Stimulated activated CD8-positive, alpha-beta memory T cell treated with anti-CD3 and anti-CD28 coated beads, Interleukin-7, amount 100 ng/mL, for 48 hours (primary cell): ENCODE measurements around the gene SLC6A16.
"Not testable (repeated sequence)": the region's sequence is repeated elsewhere in the genome, so short reads cannot be mapped to it uniquely, and the experiment has no call there.

Experiments
- DNase-seq, 2 donors: peaks; one replicate each; pipeline ENCODE4 v3.0.0-alpha.2; 2020; ENCODE audit warnings: low read depth in 1 of 2; ENCODE audit errors: extremely low read depth in 1 of 2

The SLC6A16 gene

DNA sequence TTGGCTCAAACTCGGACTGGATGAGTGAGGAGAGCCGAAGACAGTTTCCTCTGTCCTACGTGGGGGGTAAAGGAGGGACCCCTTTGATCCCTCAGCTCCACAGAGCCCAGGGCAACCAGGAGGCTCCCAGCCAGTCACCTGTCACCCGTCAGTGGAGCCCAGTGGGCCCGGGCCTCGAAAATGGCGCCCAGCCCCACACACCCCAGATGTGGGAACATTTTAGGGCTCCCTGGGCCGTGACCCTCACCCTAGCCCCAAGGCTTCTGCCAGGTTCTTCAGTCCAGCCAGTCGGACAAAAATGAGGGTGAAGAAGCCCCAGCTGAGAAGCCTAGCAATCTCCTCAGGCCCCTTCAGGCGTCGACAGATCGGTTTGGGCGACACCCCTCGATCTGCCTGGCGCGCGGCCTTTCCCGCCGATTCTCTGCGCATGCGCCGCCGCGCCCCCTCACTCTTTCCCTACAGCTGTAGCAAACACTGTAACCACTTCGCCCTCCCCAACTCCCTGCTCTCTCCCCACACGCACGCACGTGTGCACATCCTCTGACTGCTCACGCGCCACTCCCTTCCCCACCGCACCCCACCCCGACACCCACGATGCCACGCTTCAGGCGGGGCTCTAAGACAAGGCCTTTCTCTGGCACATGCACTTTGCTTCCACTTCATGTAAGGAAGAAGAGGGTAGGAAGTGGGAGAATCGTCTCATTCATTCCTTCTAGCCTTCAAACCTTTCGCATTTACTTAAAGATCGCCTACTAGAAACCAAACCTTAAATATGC, at the start of gene SLC6A16:
SLC6A16 (minus strand) TSS at position 391 of the 776 bp plus-strand sequence. CDS start 13,844 bp downstream, outside the sequence.
- no peak for DNase-seq

DNA sequence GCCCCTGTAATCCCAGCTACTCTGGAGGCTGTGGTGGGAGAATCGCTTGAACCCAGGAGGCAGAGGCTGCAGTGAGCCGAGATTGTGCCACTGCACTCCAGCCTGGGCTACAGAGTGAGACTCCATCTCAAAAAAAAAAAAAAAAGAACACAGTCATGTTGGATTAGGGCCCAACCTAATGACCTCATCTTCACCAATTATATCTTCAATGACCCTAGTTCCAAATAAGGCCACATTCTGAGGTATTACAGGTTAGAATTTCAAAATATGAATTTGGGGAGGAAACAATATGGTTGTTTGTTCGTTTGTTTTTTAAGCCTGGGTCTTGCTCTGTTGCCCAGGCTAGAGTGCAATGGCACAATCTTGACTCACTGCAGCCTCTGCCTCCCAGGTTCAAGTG, 48.2 kb upstream of the SLC6A16 start:
- not testable (repeated sequence) for DNase-seq

DNA sequence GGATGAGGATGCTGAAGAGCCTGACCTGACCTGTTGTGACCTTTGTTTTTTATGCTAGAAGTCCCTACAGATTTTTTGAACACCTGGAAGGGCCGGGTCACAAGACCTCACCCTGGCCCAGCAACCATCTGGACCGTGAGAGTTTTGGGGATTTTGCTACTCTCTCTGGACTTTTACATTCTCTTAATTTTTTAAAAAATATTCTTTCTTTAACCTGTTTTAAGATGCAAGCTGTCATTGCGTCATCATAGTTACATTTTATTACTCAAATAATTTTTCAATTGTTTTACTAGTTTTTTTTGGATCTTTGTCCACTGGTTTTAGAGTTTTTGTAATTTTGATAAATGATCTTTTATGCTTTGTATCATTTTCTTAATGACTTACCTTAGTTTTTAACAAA, 46.2 kb upstream of the SLC6A16 start:
- no peak for DNase-seq

DNA sequence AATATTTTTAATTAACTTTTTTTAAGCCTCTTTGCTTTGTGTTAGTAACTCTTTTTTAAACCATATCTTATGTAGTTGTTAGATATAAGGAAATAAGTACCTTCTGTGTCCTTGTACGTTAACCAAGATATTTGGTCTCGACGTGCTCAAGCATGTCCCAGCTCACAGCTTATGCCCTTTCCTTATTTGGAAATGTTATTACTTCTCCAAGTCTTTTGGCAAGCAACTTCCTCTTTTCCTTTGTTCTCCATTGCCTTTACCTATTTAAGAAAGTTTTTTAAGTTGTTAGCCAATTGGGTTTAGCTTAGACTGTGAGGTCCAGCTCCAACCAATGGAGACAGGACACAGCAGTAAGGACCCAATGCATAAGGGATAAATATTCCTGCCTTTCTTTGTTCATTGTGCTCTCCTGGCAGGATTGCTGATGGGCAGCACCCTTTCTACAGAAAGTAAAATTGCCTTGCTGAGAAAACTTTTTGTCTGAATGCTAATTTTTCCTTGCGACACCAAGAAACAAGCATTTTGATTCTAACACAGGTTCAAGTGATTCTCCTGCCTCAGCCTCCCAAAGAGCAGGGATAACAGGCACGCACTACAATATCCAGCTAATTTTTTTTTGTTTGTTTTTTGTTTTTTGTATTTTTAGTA, 43.8 kb upstream of the SLC6A16 start:
- DNase-seq: no peak

DNA sequence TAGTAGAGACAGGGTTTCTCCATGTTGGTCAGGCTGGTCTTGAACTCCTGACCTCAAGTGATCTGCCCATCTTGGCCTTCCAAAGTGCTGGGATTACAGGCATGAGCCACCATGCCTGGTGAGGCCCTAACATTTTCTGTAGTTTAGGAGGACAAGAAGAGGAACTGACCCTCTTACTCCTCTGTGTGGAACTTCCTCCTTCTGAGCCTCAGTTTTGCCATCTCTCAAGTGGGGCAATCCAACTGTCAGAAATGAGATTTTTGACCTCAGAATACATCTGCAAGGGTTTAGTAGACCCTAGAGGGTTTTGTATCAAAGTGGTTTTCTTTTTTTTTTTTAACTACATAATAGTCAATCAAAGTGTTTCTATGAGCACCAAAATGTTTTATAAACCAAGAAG, 41.1 kb upstream of the SLC6A16 start:
- no peak for DNase-seq

DNA sequence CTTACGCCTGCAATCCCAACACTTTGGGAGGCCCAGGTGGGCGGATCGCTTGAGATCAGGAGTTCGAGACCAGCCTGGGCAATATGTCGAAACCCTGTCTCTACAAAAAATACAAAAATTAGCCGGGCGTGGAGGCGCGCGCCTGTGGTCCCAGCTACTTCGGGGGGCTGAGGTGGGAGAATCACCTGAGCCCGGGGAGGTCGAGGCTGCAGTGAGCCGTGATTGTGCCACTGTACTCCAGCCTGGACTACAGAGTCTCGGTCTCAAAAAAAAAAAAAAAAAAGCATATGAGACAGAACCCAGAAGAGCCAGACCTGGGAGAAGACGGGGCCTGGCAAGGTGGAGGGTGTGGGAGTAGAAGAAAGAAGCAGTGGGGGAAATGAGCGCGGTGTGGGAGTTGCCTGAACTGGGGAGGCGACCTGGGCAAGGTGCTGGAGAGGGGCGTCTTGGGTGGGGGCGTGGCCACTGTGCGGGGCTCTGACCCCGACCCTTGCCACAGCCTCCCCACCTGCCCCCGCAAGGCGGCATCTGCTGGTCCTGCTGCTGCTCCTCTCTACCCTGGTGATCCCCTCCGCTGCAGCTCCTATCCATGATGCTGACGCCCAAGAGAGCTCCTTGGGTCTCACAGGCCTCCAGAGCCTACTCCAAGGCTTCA, 39.2 kb upstream of the SLC6A16 start:
- no peak for DNase-seq

DNA sequence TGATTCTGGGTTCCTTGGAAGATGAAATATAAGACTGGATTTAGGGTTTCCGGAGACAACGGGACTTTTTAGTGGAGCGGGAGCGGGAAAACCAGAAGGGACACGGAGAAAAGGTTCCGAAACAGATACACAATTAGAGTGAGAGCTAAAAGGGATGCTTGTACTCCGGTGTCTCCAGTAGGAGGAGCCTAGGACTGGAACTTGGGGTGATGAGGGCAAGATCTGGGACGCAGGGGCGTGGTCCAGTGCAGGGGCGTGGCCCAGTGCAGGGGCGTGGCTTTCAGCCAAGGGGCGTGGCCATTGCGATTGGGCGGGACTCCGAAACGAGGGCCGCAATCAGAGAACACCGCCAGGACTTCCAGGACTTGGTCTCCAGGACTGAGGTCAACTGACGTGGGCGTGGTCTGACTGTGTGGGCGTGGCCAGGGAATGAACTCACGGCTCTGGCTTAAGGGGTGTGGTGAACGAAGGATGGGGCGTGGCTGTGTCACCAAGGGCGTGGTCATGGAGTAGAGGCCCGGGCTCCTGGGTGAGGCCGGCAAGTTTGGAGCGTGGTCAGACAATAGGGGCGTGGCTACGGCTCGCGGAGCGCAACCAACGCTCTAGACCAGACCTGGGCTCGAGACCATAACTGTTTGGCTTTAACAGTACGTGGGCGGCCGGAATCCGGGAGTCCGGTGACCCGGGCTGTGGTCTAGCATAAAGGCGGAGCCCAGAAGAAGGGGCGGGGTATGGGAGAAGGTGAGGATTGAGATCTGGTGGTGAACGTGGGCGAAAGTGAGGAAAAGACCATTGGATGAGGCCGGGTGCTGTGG, 38.5 kb upstream of the SLC6A16 start, which contains the start of gene DKKL1:
DKKL1 (plus strand) TSS at position 610 of the 815 bp plus-strand sequence; CDS start at position 732, 122 bp downstream.
- peak; percentile 66 to 85 for DNase-seq

DNA sequence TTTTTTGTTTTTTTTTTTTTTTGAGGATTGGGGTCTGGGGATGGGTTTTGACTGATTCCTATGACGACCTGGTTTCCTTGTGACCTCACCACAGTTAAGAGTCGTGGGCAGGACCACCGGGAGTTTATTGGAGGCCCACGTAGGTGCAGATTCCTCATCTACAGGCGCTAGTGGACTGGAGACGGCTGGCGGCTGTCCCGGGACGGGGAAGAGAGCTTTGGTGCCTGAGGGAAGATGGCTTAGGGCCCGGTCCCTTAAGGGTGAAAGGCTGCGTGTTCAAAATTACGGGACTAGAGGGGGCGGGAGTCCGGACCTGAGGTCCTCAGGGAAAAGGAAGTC, 37.9 kb upstream of the SLC6A16 start:
- no peak for DNase-seq

DNA sequence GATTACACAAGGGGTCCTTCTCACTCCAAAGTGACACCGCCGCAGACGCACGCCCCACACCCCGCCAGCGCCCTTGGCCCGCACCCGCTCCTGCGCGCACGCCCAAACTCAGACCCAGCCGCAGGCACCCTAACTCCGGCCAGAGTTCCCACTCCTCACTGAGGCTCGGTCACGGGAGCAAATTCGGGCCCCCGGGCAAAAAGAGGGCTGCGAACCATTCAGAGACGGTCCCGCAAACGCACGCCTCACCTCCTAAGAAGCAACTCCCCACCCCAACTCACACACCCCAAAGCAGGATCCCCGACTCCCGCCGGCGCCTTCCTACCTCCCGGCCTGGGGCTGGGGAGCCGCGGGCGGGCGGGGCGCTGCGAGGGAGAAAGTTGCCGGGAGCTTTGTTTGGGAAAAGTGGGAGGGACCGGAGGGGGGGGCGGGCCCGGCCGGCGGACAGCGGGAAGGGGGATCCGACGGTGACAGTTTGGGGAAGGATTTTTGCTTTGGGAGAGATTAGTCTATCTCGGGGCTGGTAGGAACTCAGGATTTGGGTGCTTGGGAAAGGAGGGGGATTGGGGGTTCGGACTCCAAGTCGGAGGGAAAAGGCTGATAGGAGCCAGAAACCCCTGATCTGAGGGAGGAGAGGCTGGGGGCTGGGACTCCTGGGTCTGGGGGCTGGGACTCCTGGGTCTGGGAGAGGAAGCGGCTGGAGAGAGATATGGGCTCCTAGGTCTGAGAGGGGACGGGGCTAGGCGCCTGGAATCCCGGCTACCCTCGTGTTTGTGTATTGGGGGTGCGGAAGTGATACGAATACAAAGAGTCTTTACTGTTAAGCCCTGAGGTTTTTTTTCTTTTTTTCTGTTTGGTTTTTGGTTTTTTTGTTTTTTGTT, 37.3 kb upstream of the SLC6A16 start, which contains the start of gene TEAD2:
TEAD2 (minus strand) TSS at position 369 of the 881 bp plus-strand sequence. CDS start 2,341 bp downstream, outside the sequence.
- DNase-seq: no peak

DNA sequence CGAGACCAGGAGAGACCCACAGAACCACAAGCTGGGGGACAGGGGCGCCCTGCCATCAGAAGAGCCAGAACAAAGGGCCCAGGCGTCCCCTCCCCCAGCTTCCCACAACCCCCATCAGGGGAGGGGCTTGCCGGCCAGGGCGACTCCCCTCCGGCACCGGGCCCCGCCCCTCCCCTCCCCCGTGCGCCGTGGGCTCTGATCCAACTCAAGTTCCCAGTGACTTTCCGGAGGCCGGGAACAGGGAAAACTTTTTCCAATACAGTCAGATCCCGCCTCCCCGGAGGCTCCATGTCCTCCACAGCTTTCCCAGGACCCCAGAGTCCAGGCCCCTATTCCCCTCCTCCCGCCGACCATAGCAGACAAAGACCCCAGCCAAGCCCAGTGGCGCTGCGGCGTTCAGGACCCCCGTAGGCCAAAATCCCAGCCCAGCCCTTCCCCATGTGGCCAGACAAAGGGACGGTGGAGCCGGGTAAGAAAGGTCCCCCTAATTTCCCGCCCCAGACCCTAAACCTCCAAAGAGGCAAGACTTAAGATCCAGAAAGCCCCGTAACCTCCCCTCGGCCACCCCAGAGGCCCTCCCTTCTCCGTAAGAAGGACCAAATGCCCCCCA, 36.6 kb upstream of the SLC6A16 start:
- DNase-seq: no peak

DNA sequence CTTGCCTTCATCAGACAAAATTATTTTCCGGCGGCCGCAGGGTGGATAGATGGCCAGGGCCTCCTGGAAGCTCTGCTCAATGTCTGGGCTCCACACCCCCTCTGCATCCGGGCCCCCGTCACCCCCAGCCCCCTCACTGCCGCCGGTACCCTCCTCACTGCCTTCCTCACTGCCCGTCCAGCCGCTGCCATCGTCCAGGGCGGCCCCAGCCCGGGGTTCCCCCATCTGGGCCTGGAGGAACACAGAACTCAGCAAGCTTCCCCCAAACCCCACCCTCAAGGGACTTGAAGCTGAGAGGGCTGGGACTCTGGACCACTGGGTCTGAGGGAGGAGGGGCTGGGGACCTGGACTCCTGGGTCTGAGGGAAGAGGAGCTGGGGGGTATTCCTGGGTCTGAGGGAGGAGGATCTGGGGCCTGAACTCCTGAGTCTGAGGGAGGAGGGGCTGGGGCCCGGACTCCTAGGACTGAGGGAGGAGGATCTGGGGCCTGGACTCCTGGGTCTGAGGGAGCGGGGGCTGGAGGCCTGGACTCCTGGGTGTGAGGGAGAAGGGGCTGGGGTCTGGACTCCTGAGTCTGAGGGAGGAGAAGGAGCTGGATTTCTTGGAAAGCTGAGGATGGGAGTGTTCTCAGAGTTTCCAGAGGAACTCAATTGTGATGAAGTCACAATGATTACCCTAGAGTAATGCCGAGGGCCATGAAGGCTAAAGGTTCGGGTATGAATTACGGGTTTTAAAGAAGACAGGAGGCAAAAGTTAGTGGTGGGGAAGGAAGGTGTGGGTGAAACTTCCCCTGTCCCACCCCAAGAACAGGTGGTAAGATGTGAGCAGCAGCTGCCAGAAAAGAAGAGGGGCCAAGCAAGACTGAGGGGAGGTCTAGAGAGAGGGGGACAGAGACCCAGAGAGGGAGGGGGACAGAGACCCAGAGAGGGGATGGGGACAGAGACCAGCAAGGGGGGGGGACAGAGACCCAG, 35.1 kb upstream of the SLC6A16 start:
- DNase-seq: no peak

DNA sequence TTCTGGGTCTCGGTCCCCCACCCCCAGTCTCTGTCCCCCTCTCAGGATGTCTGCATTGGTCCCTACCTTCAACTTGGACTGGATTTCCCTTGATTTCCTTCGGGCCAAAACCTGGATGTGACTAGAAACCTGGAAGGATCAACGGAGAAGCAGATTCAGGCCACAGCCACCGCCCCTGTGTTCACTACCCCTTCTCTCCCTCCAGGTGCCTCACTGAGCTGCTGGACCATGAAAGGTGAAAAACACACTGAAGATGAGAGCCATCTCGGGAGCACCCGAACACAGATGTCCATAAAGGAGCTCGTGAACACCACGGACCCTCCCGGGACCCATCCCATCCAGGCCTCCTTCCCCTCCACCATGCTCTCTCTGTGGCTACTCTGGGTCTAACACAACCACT, 32.2 kb upstream of the SLC6A16 start:
- no peak for DNase-seq

DNA sequence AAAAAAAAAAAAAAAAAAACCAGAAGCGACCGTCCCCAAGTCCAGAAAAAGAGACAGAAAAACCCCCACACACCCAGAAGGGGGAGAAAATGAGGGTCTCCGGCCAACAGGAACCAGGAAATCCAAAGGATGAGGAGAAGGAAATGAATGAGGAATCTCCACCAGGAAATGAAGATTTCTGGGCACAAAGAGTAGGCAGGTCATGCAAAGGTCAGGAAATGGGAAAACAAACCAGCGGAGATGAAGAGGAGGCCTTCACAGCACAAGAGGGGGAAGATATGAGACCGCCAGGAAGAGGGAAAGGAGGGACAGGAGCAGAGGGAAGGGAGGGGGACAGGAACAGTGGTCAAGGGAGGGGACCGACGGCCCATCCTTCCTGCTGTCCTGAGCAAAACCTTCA, 31.4 kb upstream of the SLC6A16 start:
- DNase-seq: no peak

DNA sequence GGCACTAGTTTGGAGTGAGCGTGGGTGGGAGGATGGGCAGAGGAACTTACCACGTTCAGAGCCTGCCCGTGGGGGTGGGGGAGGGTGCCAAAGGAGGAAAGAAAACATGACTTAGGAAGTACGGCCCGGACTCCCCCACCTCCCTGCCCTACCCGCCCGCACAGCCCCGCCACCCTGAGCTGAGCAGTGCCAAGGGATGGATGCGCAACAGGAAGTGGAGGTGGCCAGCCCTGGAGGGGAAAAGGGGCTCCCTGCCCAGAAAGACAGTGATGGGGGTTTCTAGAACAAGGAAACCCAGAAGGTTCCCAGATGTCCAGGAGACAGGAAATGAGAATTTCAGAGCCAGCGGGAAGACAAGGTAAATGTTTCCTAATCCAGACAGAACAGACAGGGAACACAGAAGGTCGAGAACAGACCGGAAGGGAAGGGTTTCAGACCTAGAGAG, 30.9 kb upstream of the SLC6A16 start:
- DNase-seq: no peak

DNA sequence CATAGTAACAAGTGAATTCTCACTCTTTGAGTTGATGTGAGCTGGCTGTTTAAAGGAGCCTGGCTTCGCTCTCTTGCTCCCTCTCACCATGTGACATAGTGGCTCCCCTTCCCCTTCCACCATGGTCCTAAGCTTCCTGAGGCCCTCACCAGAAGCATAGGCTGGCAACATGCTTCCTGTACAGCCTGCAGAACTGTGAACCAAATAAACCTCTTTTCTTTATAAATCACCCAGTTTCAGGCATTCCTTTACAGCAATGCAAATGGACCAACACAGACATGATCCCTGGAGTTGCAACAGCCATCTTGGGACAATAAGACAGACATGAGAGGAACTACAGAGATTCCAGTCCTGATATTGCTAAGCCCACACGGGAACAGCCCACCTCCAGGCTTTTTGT, 24.6 kb upstream of the SLC6A16 start:
- no peak for DNase-seq

DNA sequence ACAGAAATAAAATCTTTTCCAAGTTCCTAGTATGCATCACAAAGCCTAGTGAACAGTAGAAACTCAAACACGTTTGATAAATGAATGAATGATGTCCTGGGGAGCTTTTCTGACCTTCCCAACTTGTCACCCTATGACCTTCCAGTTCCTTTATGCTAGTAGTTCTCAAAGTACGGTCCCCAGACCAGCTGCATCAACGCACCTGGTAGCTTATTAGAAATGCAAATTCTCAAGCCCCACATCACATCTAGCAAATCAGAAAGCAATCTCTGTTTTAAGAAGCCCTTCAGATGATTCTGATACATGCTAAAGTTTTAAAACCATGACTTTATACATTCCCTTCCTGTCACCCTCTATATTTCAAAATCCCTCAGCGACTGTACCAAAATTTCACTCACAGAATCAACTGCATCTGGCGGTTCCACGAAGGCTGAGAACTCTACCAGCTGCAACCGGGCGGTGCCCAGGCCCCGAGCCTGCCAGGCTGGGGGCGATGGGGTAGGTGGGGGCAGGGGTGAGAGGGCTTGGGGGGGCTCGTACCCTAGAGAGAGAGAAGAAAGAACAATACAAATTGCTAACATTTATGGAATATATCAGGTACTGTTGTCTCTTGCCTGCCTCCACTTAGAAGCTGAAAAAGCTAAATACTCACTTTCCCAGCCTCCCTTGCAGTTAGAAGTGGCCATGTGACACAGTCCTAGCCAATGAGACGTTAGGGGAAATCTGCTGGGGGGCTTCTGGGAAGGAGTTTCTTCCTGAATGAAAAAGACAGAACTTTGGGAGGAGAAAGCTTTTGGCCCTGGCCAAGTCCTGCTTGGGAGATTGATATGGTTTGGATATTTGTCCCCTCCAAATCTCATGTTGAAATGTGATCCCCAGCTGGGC, 23.6 kb upstream of the SLC6A16 start:
- DNase-seq: no peak

DNA sequence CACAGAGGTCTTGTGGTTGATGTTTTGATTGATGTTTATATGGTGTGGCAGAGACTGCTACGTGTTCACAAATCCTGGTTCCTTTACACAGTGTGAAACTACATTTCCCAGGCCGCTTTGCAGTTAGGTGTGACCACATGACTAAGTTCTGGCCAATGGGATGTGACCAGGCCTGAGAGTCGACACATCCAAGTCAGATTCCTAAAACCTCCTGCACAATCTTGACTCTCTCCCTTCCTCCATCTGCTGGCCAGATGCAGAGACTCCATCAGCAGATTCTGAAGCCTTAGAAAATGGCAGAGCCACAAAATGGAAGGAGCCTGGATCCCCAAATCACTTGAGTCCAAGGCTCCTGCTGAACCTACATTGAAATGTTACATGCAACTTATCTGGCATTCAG, 22.8 kb upstream of the SLC6A16 start:
- DNase-seq: no peak
